ENCODE data around the gene DNM2. TPM values are rescaled to one million over a fixed set of nuclear protein-coding genes. Genes with fewer than 3 reads are reported as not detected.
"Not testable (repeated sequence)": the region's sequence is repeated elsewhere in the genome, so short reads cannot be mapped to it uniquely, and the experiment has no call there.

DNM2 gene
- total RNA-seq, 4 donors from 2014 or later, result 353 to 827 (median 464) TPM

- no peak for DNase-seq
- H3K4me1 ChIP-seq, result no peaks in the 10 kb centered on the region
- H3K27me3 ChIP-seq, result no peaks in the 10 kb centered on the region
- no peaks in the 10 kb centered on the region for H3K36me3 ChIP-seq
- no peak overlapping the region for H3K4me3 ChIP-seq
- H3K9me3 ChIP-seq, result peaks cover 0 to 5% (median 0%) of the 10 kb centered on the region in 4 donors
- H3K27ac ChIP-seq, result no peak overlapping the region
- TF ChIP-seq POLR2A (IDR thresholded peaks at IDR 0.05), result no peak
- no peak for TF ChIP-seq CTCF (IDR thresholded peaks at IDR 0.05)
Measured at GRCh38 chr19:10850631-10851030, 132.8 kb downstream of the DNM2 start.

DNA sequence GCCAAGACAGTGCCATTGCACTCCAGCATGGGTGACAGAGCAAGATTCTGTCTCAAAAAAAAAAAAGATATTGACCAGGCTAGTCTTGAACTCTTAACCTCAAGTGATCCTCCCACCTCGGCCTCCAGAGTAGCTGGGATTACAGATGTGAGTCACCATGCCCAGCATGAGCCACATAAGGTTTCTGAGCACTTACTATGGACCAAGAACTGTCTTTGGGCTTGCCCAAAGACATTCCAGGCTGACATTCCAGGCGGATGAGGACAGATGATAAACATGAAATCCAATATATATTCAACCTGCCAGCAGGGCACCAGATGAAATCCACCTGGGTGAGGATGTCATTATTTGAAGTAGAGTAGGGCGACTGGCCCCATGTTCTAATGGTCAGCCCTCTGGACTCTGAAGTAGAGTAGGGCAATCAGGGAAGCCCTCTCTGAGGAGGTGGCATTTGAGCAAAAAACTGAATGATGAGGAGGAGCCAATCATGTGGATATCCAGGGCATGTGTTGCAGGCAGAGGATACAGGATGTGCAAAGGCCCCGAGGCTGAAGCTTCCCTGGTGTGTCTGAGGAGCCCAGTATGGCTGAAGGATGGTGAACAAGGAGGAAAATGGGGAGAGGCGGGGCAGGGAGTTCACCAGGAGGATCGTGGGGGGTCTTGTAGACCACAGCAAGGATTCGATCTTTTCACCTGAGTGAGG is 134.4 kb downstream of the DNM2 start:
- H3K36me3 ChIP-seq, result no peaks in the 10 kb centered on the region
- no peak for TF ChIP-seq CTCF (IDR thresholded peaks at IDR 0.05)
- no peak for TF ChIP-seq POLR2A (IDR thresholded peaks at IDR 0.05)

GRCh38 chr19:10852941-10853340 is 135.1 kb downstream of the DNM2 start:
- Histone ChIP-seq H3K36me3 (no peaks in the 10 kb centered on the region), H3K9me3 (no peaks in the 10 kb centered on the region), H3K4me3 (no peak overlapping the region), H3K4me1 (no peaks in the 10 kb centered on the region), H3K27ac (no peak overlapping the region), H3K27me3 (no peaks in the 10 kb centered on the region)
- no peak for TF ChIP-seq CTCF (IDR thresholded peaks at IDR 0.05)
- TF ChIP-seq POLR2A (IDR thresholded peaks at IDR 0.05), result no peak
- DNase-seq, result no peak

More for the DNA sequence above, 134.4 kb downstream of the DNM2 start:
- no peak overlapping the region for H3K4me3 ChIP-seq
- no peaks in the 10 kb centered on the region for H3K27me3 ChIP-seq
- no peaks in the 10 kb centered on the region for H3K4me1 ChIP-seq
- no peak overlapping the region for H3K27ac ChIP-seq
- DNase-seq, result no peak
- H3K9me3 ChIP-seq, result no peaks in the 10 kb centered on the region

GRCh38 chr19:10854350-10855089 is 136.6 kb downstream of the DNM2 start:
- Histone ChIP-seq H3K9me3 (no peaks in the 10 kb centered on the region), H3K27ac (no peak overlapping the region), H3K4me3 (no peak overlapping the region), H3K27me3 (no peaks in the 10 kb centered on the region), H3K4me1 (no peaks in the 10 kb centered on the region), H3K36me3 (no peaks in the 10 kb centered on the region)
- no peak for DNase-seq
- TF ChIP-seq POLR2A (IDR thresholded peaks at IDR 0.05), result no peak
- TF ChIP-seq CTCF (IDR thresholded peaks at IDR 0.05), result no peak

GRCh38 chr19:10855879-10856522 is 138.1 kb downstream of the DNM2 start:
- Histone ChIP-seq H3K9me3 (no peaks in the 10 kb centered on the region), H3K27ac (no peak overlapping the region), H3K4me1 (no peaks in the 10 kb centered on the region), H3K36me3 (no peaks in the 10 kb centered on the region), H3K27me3 (no peaks in the 10 kb centered on the region), H3K4me3 (no peak overlapping the region)
- TF ChIP-seq CTCF (IDR thresholded peaks at IDR 0.05) (peak in 5 of 6 experiments; percentile 24 to 50 (median 42)), POLR2A (IDR thresholded peaks at IDR 0.05) (no peak)
- DNase-seq, result no peak

GRCh38 chr19:10856899-10857298 is 139.0 kb downstream of the DNM2 start:
- not testable (repeated sequence) for H3K9me3 ChIP-seq, H3K4me3 ChIP-seq, DNase-seq, H3K36me3 ChIP-seq, H3K27ac ChIP-seq, H3K27me3 ChIP-seq, H3K4me1 ChIP-seq

All from Peyer's patch (tissue), 4 donors.